Left lobe of liver (tissue), 2 donors: ENCODE data around the gene MAU2. TPM values are rescaled to one million over a fixed set of nuclear protein-coding genes. Genes with fewer than 3 reads are reported as not detected.

Experiments used
- ATAC-seq: fragments of 200-7000 bp; cut with Tn5 transposase; one replicate; pipeline ENCODE4 v1.9.1; 2020; ENCODE audit warnings: mild to moderate bottlenecking, moderate library complexity
- DNase-seq: peaks from one replicate; pipeline ENCODE4 v3.0.0-alpha.2; 2020; ENCODE audit warnings: low spot score
- total RNA-seq: library from RNA; stranded (reverse); gene quantifications from one replicate; pipeline ENCODE4 v1.2.1, GENCODE V29; 2021
- donor health status: DM: no; HTN: no; CAD: no; lungs with moderate emphysema.
- donor health status: DM: no; HTN: yes; CAD: no.

Gene MAU2
- total RNA-seq, 1 donor from 2014 or later = 24.7 TPM

GRCh38 chr19:19407633-19407930, 87.0 kb downstream of the MAU2 start:
- no peak for ATAC-seq

More at GRCh38 chr19:19407633-19407930, 87.0 kb downstream of the MAU2 start:
- no peak for DNase-seq

Other genes with a start within 250 kb of the MAU2 start
- 24.9 TPM for gene TMEM161A, start 182.4 kb upstream of the MAU2 start, total RNA-seq
- gene MEF2B, start 150.6 kb upstream of the MAU2 start, total RNA-seq = 2.8 TPM
- 13.3 TPM for gene BORCS8, start 128.7 kb upstream of the MAU2 start, total RNA-seq
- gene RFXANK, start 128.6 kb upstream of the MAU2 start, total RNA-seq = 20.8 TPM
- 3.5 TPM for gene NR2C2AP, start 117.4 kb upstream of the MAU2 start, total RNA-seq
- gene NCAN, start 108.9 kb upstream of the MAU2 start, total RNA-seq = 0.20 TPM
- gene TM6SF2, start 47.5 kb upstream of the MAU2 start, total RNA-seq = 73.3 TPM
- gene SUGP1, start 320 bp upstream of the MAU2 start, total RNA-seq = 28.6 TPM
- gene GATAD2A, start 84.8 kb downstream of the MAU2 start, total RNA-seq = 36.1 TPM
- gene TSSK6, start 194.7 kb downstream of the MAU2 start, total RNA-seq = 1.8 TPM
- 200 TPM for gene NDUFA13, start 195.4 kb downstream of the MAU2 start, total RNA-seq
- 5.9 TPM for gene YJEFN3, start 208.1 kb downstream of the MAU2 start, total RNA-seq
- gene CILP2, start 217.4 kb downstream of the MAU2 start, total RNA-seq = 0.10 TPM